ENCODE results near the gene GPRC5B. TPM values are rescaled to one million over a fixed set of nuclear protein-coding genes. Genes with fewer than 3 reads are reported as not detected.

GPRC5B gene, protein sequence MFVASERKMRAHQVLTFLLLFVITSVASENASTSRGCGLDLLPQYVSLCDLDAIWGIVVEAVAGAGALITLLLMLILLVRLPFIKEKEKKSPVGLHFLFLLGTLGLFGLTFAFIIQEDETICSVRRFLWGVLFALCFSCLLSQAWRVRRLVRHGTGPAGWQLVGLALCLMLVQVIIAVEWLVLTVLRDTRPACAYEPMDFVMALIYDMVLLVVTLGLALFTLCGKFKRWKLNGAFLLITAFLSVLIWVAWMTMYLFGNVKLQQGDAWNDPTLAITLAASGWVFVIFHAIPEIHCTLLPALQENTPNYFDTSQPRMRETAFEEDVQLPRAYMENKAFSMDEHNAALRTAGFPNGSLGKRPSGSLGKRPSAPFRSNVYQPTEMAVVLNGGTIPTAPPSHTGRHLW
- 0.63 TPM in 1 of 2 replicates, not detected in the other for total RNA-seq (2014; rRNA removed; shearing (Covaris generic))
- polyA plus RNA-seq (2016; fragmentation: Nextera tagmentation; extraction: Ambion mirVana), result 0.13 and 0.33 TPM in 2 replicates

DNA sequence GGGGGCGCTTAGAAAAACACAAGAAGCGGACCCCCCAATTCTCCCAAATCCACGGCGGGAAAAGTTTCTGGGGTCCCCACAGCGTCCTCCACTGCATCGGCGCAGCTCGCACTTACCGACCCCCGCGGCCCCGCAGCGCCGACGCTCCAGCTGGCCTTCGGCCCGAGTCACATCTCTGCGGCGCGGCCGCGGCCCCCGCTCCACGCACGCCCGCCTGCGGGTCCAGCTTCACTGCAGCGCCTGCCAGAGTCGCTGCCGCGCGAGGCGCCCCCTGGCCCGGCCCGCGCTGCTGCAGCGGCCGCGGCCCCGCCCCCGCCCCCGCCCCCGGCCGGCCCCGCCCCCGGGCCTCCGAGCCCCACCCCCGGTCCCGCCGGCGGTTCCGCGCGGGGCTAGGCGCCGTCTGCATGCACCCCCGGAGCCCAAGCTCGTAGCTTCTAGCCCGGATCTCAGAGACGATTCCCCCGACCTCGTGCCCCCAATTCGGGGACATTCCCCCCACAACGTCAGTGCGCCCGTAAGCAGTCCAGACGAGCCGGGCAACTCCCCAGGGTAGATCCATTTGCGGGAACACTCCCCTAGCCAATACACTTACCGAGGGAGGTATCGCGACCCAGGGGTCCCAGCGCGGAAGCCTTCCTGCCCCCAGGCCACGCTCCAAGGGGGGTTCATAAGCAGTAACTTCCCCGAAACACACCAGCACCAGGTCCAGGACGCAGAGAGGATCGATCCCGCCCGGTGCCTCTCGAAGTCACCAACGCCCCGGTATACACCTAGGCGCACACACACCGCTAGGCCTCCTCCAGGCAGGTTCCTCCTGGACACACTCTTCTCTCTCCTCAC is at the start of gene GPRC5B:
Gene GPRC5B (minus strand): TSS at position 238 of the 840 bp plus-strand sequence. CDS start 12,003 bp downstream, outside the sequence.
- 1 to 2% methylated on average over 37 to 39 of the region's 85 CpGs for WGBS, 2 experiments (ENCODE audit: low coverage in 1 of 2, low lambda C conversion rate in 2 of 2, missing lambda C conversion rate in 2 of 2)
- no peak within 1 kb of the TSS for H3K9ac ChIP-seq

DNA sequence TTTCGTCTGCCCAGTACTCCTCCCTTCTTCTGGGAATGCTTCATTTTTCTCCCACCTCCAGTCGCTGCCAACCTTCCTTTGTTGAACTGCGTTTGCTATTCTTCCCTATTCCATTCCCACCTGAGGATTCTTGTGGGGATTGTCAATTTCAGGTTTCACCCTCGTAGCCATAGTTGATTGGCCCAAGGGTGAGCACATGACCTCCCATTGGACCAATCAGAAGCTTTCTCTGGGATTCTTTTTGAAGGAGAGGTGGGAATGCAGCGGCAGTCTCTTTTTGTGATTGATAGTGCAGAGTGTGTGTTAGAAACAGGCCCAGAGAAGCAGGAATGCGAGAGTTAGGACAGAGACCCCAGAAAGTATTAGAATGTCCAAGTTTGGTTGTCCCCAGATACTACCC is 49.1 kb upstream of the GPRC5B start:
- H3K9ac ChIP-seq, result no peak overlapping the region
- H3K27me3 ChIP-seq (replicated peaks; ENCODE audit: insufficient read depth), result no peaks in the 10 kb centered on the region; the same call in 1 of the 2 replicates
- H3K27ac ChIP-seq, result no peak overlapping the region
- no peak overlapping the region for H3K4me2 ChIP-seq (ENCODE audit: unreplicated experiment)
- no peak for DNase-seq
- no peaks in the 10 kb centered on the region for H3K9me3 ChIP-seq (ENCODE audit: low read depth)
- no peaks in the 10 kb centered on the region for H3K79me2 ChIP-seq (ENCODE audit: insufficient read depth)
- 30 to 34% methylated on average over 6 of the region's 6 CpGs for WGBS, 2 experiments (ENCODE audit: low coverage in 1 of 2, low lambda C conversion rate in 2 of 2, missing lambda C conversion rate in 2 of 2)
- H3K4me1 ChIP-seq (ENCODE audit: insufficient read depth), result no peaks in the 10 kb centered on the region
- no peaks in the 10 kb centered on the region for H3F3A ChIP-seq (ENCODE audit: insufficient read depth)
- H3K9me2 ChIP-seq (ENCODE audit: insufficient read depth), result no peaks in the 10 kb centered on the region
- H2AFZ ChIP-seq, result no peak overlapping the region
- no peaks in the 10 kb centered on the region for H4K20me1 ChIP-seq (ENCODE audit: insufficient read depth)
- no peaks in the 10 kb centered on the region for H3K36me3 ChIP-seq (ENCODE audit: low read depth)
- no peak overlapping the region for H3K4me3 ChIP-seq
- TF ChIP-seq EZH2 (IDR thresholded peaks at IDR 0.05; ENCODE audit: insufficient read depth, poor library complexity, severe bottlenecking), result no peak
- TF ChIP-seq EZH2phosphoT487 (IDR thresholded peaks at IDR 0.05; ENCODE audit: insufficient read depth, low read depth), result no peak
- in situ Hi-C loops (cut with MboI), result no loop called here

More for the DNA sequence above, at the start of gene GPRC5B:
- Histone ChIP-seq H3K79me2 (ENCODE audit: insufficient read depth) (no peaks in the 10 kb centered on the region), H4K20me1 (ENCODE audit: insufficient read depth) (no peaks in the 10 kb centered on the region), H2AFZ (peak within 1 kb of the TSS; percentile 70), H3K36me3 (ENCODE audit: low read depth) (no peaks in the 10 kb centered on the region), H3K4me3 (peak within 1 kb of the TSS; percentile 71), H3K27me3 (replicated peaks; ENCODE audit: insufficient read depth) (peaks cover 16% of the 10 kb centered on the region), H3K9me3 (ENCODE audit: low read depth) (no peaks in the 10 kb centered on the region), H3K4me1 (ENCODE audit: insufficient read depth) (no peaks in the 10 kb centered on the region), H3F3A (ENCODE audit: insufficient read depth) (0 out of 2 replicates have a peak, but pooled peaks cover 4% of the 10 kb centered on the region), H3K27ac (no peak within 1 kb of the TSS), H3K4me2 (ENCODE audit: unreplicated experiment) (peak within 1 kb of the TSS; percentile 77), H3K9me2 (ENCODE audit: insufficient read depth) (no peaks in the 10 kb centered on the region)
- in situ Hi-C loops (cut with MboI), result loop anchor here (10.0 kb wide), 2 partner anchors 170 to 280 kb away; partner anchors contain the start of genes IQCK and KNOP1
- peak; percentile 10 for TF ChIP-seq EZH2 (IDR thresholded peaks at IDR 0.05; ENCODE audit: insufficient read depth, poor library complexity, severe bottlenecking)
- TF ChIP-seq EZH2phosphoT487 (IDR thresholded peaks at IDR 0.05; ENCODE audit: insufficient read depth, low read depth), result no peak
- peak; percentile 54 for DNase-seq

DNA sequence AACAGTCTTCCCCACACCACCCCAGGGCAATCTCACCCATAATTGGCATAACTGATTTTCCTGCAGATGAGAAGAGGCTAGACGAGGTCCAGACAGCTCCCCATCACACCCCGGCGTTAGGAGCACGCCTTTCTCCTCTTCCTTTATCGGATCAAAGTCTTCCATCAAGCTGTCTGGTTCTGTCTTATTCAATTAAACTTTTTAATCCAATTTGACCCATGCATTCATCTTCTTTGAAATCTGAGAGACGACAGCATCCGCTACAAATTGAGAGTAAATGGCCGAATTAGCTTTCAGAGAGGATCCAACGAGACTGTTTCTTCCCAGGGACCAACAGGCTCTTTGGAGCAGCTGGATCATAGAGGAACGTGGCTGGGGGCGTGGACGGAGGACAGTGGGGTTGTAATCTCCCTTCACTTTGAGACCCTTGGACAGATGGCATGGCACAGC is 44.4 kb upstream of the GPRC5B start:
- no peaks in the 10 kb centered on the region for H3K27me3 ChIP-seq (replicated peaks; ENCODE audit: insufficient read depth)
- no peaks in the 10 kb centered on the region for H3K79me2 ChIP-seq (ENCODE audit: insufficient read depth)
- no peaks in the 10 kb centered on the region for H3F3A ChIP-seq (ENCODE audit: insufficient read depth)
- H3K36me3 ChIP-seq (ENCODE audit: low read depth), result no peaks in the 10 kb centered on the region
- H3K9me3 ChIP-seq (ENCODE audit: low read depth), result no peaks in the 10 kb centered on the region
- DNase-seq, result no peak
- no peak overlapping the region for H2AFZ ChIP-seq
- H3K9me2 ChIP-seq (ENCODE audit: insufficient read depth), result no peaks in the 10 kb centered on the region
- H3K27ac ChIP-seq, result no peak overlapping the region
- 0 out of 2 replicates have a peak, but pooled peaks cover 5% of the 10 kb centered on the region for H3K4me1 ChIP-seq (ENCODE audit: insufficient read depth)
- H3K4me3 ChIP-seq, result no peak overlapping the region
- H4K20me1 ChIP-seq (ENCODE audit: insufficient read depth), result no peaks in the 10 kb centered on the region
- H3K4me2 ChIP-seq (ENCODE audit: unreplicated experiment), result no peak overlapping the region
- no peak overlapping the region for H3K9ac ChIP-seq
- 35 to 43% methylated on average over 12 of the region's 12 CpGs for WGBS, 2 experiments (ENCODE audit: low coverage in 1 of 2, low lambda C conversion rate in 2 of 2, missing lambda C conversion rate in 2 of 2)
- TF ChIP-seq EZH2phosphoT487 (IDR thresholded peaks at IDR 0.05; ENCODE audit: insufficient read depth, low read depth), result no peak
- no peak for TF ChIP-seq EZH2 (IDR thresholded peaks at IDR 0.05; ENCODE audit: insufficient read depth, poor library complexity, severe bottlenecking)
- in situ Hi-C loops (cut with MboI), result no loop called here

DNA sequence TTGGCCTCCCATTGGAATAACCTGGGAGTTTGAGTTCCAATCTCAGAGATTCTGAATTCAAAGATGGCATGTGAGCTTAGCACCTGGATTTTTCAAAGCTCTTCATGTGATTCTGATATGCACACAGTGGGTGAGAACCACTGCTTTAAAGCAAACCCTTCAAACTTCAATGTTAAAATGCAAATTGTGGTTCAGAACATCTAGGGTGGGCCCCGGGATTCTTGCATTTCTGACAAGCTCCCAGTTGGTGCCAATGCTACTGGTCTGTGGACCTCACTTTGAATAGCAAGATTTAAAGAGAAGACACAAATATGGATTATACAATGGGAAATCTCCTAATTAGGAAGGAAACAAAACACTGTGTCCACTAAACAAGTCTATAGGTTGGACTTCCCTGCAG is 43.8 kb upstream of the GPRC5B start:
- H3K4me3 ChIP-seq, result no peak overlapping the region
- DNase-seq, result no peak
- TF ChIP-seq EZH2phosphoT487 (IDR thresholded peaks at IDR 0.05; ENCODE audit: insufficient read depth, low read depth) (no peak), EZH2 (IDR thresholded peaks at IDR 0.05; ENCODE audit: insufficient read depth, poor library complexity, severe bottlenecking) (no peak)
- no peak overlapping the region for H3K4me2 ChIP-seq (ENCODE audit: unreplicated experiment)
- no peak overlapping the region for H3K9ac ChIP-seq
- H3K4me1 ChIP-seq (ENCODE audit: insufficient read depth), result 0 out of 2 replicates have a peak, but pooled peaks cover 5% of the 10 kb centered on the region
- no peak overlapping the region for H3K27ac ChIP-seq
- H2AFZ ChIP-seq, result no peak overlapping the region
- H3K9me2 ChIP-seq (ENCODE audit: insufficient read depth), result no peaks in the 10 kb centered on the region
- 23 to 32% methylated on average over 1 of the region's 1 CpG for WGBS, 2 experiments (ENCODE audit: low coverage in 1 of 2, low lambda C conversion rate in 2 of 2, missing lambda C conversion rate in 2 of 2)
- no peaks in the 10 kb centered on the region for H3K27me3 ChIP-seq (replicated peaks; ENCODE audit: insufficient read depth)
- no peaks in the 10 kb centered on the region for H3K9me3 ChIP-seq (ENCODE audit: low read depth)
- in situ Hi-C loops (cut with MboI), result no loop called here
- H3F3A ChIP-seq (ENCODE audit: insufficient read depth), result no peaks in the 10 kb centered on the region
- H3K36me3 ChIP-seq (ENCODE audit: low read depth), result no peaks in the 10 kb centered on the region
- H3K79me2 ChIP-seq (ENCODE audit: insufficient read depth), result no peaks in the 10 kb centered on the region
- H4K20me1 ChIP-seq (ENCODE audit: insufficient read depth), result no peaks in the 10 kb centered on the region
